Stomach smooth muscle (tissue), 2 donors: ENCODE measurements around the gene CYSRT1.

Source experiments
- H3K27ac ChIP-seq: one replicate; pipeline ENCODE4 v1.7.0; 2013; ENCODE audit warnings: mild to moderate bottlenecking, low read length, inconsistent platforms
- H3K27me3 ChIP-seq, 2 donors: one replicate each; pipeline ENCODE4 v1.7.0; 2013; ENCODE audit warnings: low read length in 2 of 2; ENCODE audit not compliant: insufficient read depth in 2 of 2, control insufficient read depth in 1 of 2
- H3K36me3 ChIP-seq, 2 donors: one replicate each; pipeline ENCODE4 v1.7.0; 2013; ENCODE audit warnings: low read length in 2 of 2; ENCODE audit not compliant: control insufficient read depth in 2 of 2, insufficient read depth in 2 of 2
- H3K4me1 ChIP-seq: one replicate; pipeline ENCODE4 v1.7.0; 2013; ENCODE audit warnings: low read length; ENCODE audit not compliant: control insufficient read depth, insufficient read depth
- H3K4me3 ChIP-seq, 2 donors: one replicate each; pipeline ENCODE4 v1.7.0; 2013; ENCODE audit warnings: low read length in 2 of 2
- H3K9ac ChIP-seq, 2 donors: one replicate each; pipeline ENCODE4 v1.7.0; 2013; ENCODE audit warnings: low read length in 2 of 2, mild to moderate bottlenecking in 1 of 2
- H3K9me3 ChIP-seq, 2 donors: one replicate each; pipeline ENCODE4 v1.7.0; 2013; ENCODE audit warnings: low read length in 2 of 2; ENCODE audit not compliant: control insufficient read depth in 2 of 2
- donor health status: healthy.
- donor health status: Pancreatic carcinoma.

Gene CYSRT1, protein sequence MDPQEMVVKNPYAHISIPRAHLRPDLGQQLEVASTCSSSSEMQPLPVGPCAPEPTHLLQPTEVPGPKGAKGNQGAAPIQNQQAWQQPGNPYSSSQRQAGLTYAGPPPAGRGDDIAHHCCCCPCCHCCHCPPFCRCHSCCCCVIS

DNA sequence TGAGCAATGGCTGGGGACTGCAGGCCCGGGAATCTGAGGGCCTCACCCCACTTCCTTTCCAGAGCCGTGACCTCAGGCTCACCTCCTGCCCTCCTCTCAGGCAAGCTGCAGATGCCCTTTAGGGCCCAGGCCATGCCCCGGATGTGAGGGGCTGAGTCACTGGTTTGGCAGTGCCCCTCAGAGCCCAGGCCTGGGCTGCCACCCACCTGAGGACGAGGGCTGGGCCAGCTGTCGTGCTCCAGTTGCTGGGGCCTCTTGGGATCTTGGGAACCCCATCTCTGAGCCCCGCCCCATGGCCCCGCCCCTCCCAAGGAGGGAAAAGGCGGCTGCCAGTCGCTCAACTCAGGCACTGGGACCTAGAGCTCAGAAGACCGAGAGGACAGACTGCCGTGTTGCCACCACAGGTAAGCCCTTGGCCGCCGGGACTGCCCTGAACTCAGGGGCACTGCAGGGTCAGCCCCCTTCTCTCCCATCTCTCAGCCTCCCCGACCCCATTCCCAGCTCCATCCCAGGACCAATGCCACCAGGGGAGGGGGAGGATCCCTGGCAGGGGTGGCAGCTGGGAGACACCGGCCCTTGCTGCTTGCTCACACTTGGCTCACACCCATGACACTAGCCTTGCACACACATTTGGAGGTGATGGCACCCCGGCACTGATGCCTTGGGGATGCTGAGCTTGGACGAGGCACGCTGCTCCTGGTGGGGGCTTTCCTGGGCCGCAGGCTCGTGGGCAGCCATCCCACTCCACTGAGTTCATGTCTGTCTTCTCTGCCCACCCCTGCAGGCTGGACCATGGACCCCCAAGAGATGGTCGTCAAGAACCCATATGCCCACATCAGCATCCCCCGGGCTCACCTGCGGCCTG is at the start of gene CYSRT1:
CYSRT1 (plus strand) TSS at position 345 of the 865 bp plus-strand sequence; CDS start at position 793, 448 bp downstream.
- H3K27ac ChIP-seq = peak within 1 kb of the TSS; percentile 85
- H3K27me3 ChIP-seq = peaks cover 20 to 23% of the 10 kb centered on the region in 2 donors
- H3K36me3 ChIP-seq = no peaks in the 10 kb centered on the region
- H3K4me3 ChIP-seq = peak within 1 kb of the TSS; percentile 83 to 88
- H3K9me3 ChIP-seq = no peaks in the 10 kb centered on the region
- H3K4me1 ChIP-seq = peaks cover 23% of the 10 kb centered on the region
- H3K9ac ChIP-seq = peak within 1 kb of the TSS; percentile 86 to 93

DNA sequence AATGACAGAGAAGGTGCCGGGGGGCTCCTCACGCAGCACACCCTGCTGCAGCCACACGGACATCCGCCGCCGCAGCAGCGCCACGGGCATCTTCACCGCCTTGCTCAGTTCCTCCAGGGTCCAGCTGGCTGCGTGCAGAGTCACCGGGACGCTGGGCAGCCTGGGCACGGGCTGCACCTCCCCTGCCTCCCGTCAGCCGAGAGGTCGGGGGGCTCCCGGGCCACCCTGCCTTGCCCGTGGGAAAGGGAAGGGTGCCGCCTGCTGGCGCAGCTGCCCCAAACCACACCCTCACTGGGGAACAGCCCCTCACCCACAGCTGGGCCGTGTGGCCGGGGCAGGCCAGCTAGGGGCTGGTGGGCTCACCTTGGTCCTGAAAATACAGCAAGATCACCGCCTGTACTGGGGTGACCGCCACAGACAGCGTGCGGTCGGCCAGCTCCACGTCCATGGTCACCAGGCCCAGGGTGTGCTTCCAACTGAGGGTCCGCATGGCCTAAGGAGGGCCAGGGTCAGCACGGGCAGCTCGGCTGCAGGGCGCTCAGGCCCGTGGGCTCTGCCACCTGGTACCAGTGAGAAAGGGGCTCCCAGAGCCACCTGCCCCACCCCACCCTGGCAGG is 49.5 kb upstream of the CYSRT1 start:
- peaks cover 4 to 13% of the 10 kb centered on the region in 2 donors for H3K27me3 ChIP-seq
- H3K4me1 ChIP-seq = no peaks in the 10 kb centered on the region
- no peak overlapping the region for H3K4me3 ChIP-seq

DNA sequence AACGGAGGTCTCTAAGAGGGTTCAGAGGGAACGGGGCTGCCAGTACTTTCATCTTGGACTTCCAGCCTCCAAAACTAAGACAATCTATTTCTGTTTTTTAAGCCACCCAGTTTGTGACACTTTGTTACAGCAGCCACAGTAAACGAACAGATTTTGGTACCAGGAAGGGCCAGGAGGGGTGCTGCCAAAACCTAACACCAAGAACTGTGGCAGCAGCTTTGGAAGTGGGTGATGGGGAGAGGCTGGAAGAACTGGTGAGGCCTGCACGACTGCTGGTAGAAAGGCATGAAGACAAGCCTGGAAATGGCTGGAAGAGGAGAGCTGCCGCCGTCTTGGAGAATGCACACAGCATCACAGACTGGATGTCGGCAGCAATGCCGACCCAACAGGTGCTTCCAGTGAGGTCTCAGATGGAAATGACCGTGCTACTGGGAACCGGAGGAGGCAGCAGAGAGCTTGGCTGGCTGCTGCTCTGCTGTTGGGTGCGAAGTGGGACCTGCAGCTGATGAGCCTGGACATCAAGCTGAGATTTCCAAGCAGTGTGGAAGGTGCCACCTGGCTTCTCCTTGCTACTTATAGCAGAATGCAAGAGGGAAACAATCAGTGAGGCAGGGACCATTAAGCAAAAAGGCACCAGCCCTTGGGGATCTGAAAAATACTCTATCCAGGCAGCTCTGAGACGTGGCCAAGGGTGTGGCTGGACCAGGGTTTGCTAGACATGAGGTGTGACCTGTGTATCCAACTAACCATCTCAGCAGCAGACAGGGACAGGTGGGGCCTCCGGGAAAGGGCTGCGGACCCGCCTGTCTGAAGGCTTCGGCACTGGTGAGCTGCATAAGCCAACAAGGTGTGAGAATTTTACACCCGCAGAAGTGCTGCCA is 48.4 kb upstream of the CYSRT1 start:
- no peak overlapping the region for H3K9ac ChIP-seq
- H3K4me3 ChIP-seq = no peak overlapping the region
- peaks cover 0 to 19% of the 10 kb centered on the region in 2 donors for H3K36me3 ChIP-seq
- H3K9me3 ChIP-seq = no peaks in the 10 kb centered on the region
- H3K27ac ChIP-seq = no peak overlapping the region
- peaks cover 0 to 4% of the 10 kb centered on the region in 2 donors for H3K27me3 ChIP-seq
- H3K4me1 ChIP-seq = no peaks in the 10 kb centered on the region

More for the DNA sequence above, 49.5 kb upstream of the CYSRT1 start:
- Histone ChIP-seq H3K9me3 (no peaks in the 10 kb centered on the region), H3K9ac (no peak overlapping the region), H3K36me3 (peaks cover 0 to 12% of the 10 kb centered on the region in 2 donors), H3K27ac (no peak overlapping the region)

DNA sequence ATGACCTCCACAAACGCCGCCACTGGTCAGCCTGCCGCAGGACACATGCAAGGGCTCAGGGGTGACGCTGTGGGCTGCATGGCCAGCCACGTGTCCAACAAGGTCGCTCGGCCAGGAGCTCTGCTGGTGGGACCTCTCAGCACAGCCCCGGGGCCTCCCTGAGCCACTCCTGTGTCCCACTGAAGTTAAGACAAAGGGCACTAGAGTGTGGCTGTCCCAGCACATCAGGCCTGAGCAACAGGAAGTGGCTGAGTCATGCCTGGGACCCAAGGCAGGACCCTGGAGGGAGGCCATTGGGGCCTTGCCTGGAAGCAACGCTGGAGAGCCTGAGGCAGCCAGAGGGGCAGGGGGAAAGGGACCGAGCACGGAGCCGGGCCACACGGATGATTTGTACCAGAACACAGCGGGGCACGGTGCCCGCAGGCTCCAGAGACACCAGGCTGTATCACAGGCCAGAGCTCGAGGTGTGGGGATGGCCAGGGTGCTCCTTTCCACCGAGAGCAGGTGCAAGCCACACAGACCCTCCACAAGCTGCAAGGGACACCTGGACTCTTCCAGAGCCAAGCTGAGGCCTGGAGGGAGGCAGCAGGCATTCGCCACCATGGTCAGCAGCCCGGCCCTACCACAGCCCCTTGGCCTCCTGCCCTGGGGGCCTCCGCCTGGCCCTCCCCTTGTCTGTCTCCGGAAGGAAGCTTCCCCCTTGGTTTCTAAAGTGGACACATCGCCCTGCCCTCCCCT is 46.6 kb upstream of the CYSRT1 start:
- Histone ChIP-seq H3K4me1 (no peaks in the 10 kb centered on the region), H3K4me3 (no peak overlapping the region), H3K27ac (no peak overlapping the region), H3K9me3 (no peaks in the 10 kb centered on the region), H3K9ac (no peak overlapping the region), H3K36me3 (peaks cover 5 to 32% of the 10 kb centered on the region in 2 donors), H3K27me3 (peaks cover 0 to 2% of the 10 kb centered on the region in 2 donors)

DNA sequence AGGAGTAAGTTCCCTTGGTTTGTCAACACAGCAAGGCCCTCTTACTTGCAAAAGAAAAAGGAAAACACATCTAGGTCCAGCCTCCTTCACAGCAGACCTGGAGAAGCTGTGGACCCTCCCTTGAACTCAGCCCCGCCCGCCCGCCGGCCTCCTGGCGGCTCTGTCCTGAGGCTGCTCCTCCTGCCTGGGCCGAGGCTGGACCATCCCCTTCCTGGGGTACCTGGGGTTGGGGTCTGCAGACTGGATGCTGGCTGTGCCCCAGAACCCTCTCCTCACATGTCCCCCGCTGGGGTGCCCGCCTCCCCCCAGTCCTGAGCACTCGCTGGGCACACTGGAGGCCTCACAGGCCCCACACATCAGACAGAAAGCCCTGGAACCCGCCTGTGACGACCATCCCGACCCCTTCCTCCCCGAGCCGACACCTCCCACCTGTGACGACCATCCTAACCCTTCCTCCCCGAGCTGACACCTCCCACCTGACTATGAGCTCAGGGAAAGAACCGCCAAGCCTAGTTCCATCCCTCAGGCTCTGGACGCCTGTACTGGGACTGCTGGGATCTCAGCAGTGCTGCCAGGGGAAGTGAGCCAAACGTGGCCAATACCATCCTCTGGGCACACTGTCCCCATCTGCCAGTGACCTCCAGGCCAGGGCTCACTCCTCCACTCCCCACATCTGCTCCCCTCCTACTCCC is 45.9 kb upstream of the CYSRT1 start:
- Histone ChIP-seq H3K4me3 (no peak overlapping the region), H3K27ac (no peak overlapping the region), H3K36me3 (peaks cover 12 to 39% of the 10 kb centered on the region in 2 donors), H3K27me3 (peaks cover 0 to 2% of the 10 kb centered on the region in 2 donors), H3K4me1 (no peaks in the 10 kb centered on the region), H3K9ac (no peak overlapping the region), H3K9me3 (no peaks in the 10 kb centered on the region)

DNA sequence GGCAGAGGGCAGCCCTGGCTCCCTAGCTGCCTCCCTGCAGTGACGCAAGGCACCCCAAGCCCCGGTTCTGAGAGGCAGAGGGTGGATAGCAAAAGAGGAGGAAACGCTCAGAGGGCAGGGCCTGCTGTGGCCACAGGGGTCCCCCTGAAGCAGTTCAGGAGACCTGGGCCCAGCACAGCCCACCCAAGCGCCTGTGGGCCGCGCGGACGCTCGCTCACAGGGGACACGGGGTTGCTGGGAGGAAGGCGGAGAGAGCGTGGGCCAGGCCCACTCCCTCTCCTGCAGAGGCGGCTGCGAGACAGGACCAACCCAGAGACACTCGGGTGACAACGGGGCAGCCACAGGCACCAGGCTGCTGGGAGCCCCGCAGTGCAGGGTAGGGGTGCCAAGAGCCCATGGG is 45.2 kb upstream of the CYSRT1 start:
- H3K36me3 ChIP-seq = peaks cover 12 to 46% of the 10 kb centered on the region in 2 donors
- H3K9me3 ChIP-seq = no peaks in the 10 kb centered on the region
- no peak overlapping the region for H3K27ac ChIP-seq
- no peaks in the 10 kb centered on the region for H3K4me1 ChIP-seq
- H3K4me3 ChIP-seq = no peak overlapping the region
- H3K9ac ChIP-seq = no peak overlapping the region
- H3K27me3 ChIP-seq = no peaks in the 10 kb centered on the region

DNA sequence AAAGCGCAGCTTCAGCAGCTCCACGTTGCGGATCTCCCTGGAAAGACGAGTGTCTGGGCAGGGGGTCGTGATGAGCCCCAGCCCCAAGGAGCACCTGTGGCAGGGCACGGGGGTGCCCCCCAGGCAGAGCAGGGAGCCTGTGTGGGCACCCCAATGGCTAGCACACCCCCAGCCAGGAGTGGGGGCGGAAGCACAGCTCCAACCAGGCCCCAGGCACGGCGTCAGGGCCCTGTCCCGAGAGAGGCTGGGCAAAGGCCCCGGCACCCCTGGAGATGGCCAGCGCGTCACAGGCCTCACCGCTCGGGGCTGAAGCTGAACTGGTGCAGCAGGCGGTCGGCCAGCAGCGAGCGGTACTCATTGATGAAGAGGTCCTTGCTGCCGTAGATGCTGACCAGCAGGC is 44.5 kb upstream of the CYSRT1 start:
- Histone ChIP-seq H3K27me3 (no peaks in the 10 kb centered on the region), H3K9me3 (no peaks in the 10 kb centered on the region), H3K4me3 (no peak overlapping the region), H3K9ac (no peak overlapping the region), H3K36me3 (peaks cover 13 to 48% of the 10 kb centered on the region in 2 donors), H3K27ac (no peak overlapping the region), H3K4me1 (peaks cover 2% of the 10 kb centered on the region)

DNA sequence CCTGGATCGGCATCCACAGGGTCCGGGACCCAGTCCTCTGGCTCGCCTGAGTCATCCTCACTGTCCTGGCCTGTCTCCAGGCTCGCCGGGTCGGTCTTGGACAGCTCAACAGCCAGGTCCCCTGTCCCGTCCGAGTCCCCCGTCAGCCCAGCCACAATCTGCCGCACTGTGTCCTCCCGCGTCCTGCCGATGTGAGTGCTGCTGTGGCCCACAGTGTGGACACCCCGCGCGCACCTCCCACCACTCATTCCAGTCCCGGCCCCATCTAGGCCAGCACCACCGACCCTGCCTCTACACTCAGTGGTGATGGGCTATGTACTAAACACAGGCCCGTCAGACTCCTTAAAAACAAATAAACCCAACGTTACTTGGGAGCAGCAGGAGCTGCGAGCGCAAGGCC is 43.3 kb upstream of the CYSRT1 start:
- H3K4me1 ChIP-seq = peaks cover 13% of the 10 kb centered on the region
- no peak overlapping the region for H3K9ac ChIP-seq
- H3K27me3 ChIP-seq = no peaks in the 10 kb centered on the region
- H3K9me3 ChIP-seq = no peaks in the 10 kb centered on the region
- peaks cover 17 to 56% of the 10 kb centered on the region in 2 donors for H3K36me3 ChIP-seq
- H3K27ac ChIP-seq = no peak overlapping the region
- no peak overlapping the region for H3K4me3 ChIP-seq

DNA sequence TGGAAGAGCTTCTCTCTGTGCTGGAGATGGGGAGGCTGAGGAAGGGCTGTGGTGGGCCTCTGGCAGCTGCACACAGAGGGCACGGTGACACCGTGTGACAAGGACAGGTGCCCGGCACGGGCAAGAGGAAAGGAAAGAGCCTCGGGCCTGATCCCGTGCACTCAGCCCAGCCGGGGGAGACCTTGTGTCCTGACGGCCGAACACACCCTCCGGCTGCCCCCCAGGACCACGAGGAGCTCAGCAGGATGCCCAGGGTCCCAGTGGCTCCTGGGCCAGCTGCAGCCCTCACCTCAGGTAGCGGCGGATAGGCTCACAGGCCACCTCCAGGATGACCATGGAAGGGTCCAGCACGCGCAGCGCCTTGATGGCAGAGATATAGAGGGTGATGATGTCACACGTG is 42.1 kb upstream of the CYSRT1 start:
- Histone ChIP-seq H3K9ac (no peak overlapping the region), H3K9me3 (no peaks in the 10 kb centered on the region), H3K4me3 (no peak overlapping the region), H3K27me3 (no peaks in the 10 kb centered on the region), H3K4me1 (peaks cover 24% of the 10 kb centered on the region), H3K27ac (no peak overlapping the region), H3K36me3 (peaks cover 20 to 60% of the 10 kb centered on the region in 2 donors)
